HCT116 (cell line): ENCODE measurements around the gene TET2. TPM values are rescaled to one million over a fixed set of nuclear protein-coding genes. Genes with fewer than 3 reads are reported as not detected.

Experiments used
- ATAC-seq: fragments of 200-7000 bp; cut with Tn5 transposase; 2 replicates; pipeline ENCODE4 v1.9.1; 2020; ENCODE audit warnings: mild to moderate bottlenecking, moderate library complexity
- BruUV-seq: library from RNA; stranded (reverse); fragments of 400-500 nt; replicated peaks from 2 replicates; lab custom pipeline; 2021; lab: Mats Ljungman, UMichigan
- CTCF ChIA-PET: fragments of 300-600 bp; sonication (Branson Sonifier 250); formaldehyde crosslinking; loops from one replicate; lab custom pipeline; 2021; ENCODE audit warnings: antibody characterized with exemption; lab: Charles Lee
- POLR2A ChIA-PET: fragments of 300-600, 350-600 bp; sonication (Branson Sonifier 250); formaldehyde crosslinking; loops from one replicate; lab custom pipeline; 2021; ENCODE audit warnings: antibody characterized with exemption; lab: Charles Lee
- RAD21 ChIA-PET, 2 experiments: fragments of 300-600 bp; sonication (Branson Sonifier 250); formaldehyde crosslinking; loops; one replicate each; lab custom pipeline; 2023; ENCODE audit warnings: low total read pairs in 2 of 2; ENCODE audit not compliant: uncharacterized antibody in 2 of 2, unreplicated experiment in 2 of 2, low non-redundant PET in 1 of 2; lab: Charles Lee
- DNase-seq: peaks from one replicate; pipeline ENCODE4 v3.0.0-alpha.2; 2010; ENCODE audit warnings: low read depth, low spot score
- H2AFZ ChIP-seq: fragments of 200-600 bp; shearing (Covaris generic), sonication (generic); 2 replicates; pipeline ENCODE4 v1.6.1; 2017; ENCODE audit warnings: low read depth, mixed run types, mixed read lengths, antibody characterized with exemption, low read length; ENCODE audit not compliant: poor library complexity, severe bottlenecking
- H3K27ac ChIP-seq: 2 replicates; pipeline ENCODE4 v1.5.1; 2012; ENCODE audit warnings: low read depth, low read length
- H3K27me3 ChIP-seq: fragments of 200-600 bp; sonication (generic); 2 replicates; pipeline ENCODE4 v1.6.1; 2016; ENCODE audit warnings: mixed run types, low read length, mixed read lengths; ENCODE audit not compliant: insufficient read depth
- H3K36me3 ChIP-seq, 2 experiments: fragments of 200-500 bp in 1 of 2; fragments of 200-600 bp in 1 of 2; sonication (Bioruptor generic) in 1 of 2; sonication (generic) in 1 of 2; 2 replicates each; pipeline versions ENCODE4 v1.5.1 to v1.6.1; 2014 to 2016; ENCODE audit warnings: low read length in 2 of 2, inconsistent platforms in 1 of 2, mixed read lengths in 1 of 2, mixed run types in 1 of 2; ENCODE audit not compliant: insufficient read depth in 2 of 2, control insufficient read depth in 1 of 2
- H3K4me1 ChIP-seq, 2 experiments: fragments of 200-600 bp in 1 of 2; sonication (generic) in 1 of 2; 2 replicates each; pipeline versions ENCODE4 v1.5.1 to v1.6.1; 2012 to 2017; ENCODE audit warnings: low read length in 2 of 2, inconsistent platforms in 1 of 2, mild to moderate bottlenecking in 1 of 2, mixed read lengths in 1 of 2, mixed run types in 1 of 2, moderate library complexity in 1 of 2; ENCODE audit not compliant: insufficient read depth in 2 of 2, control insufficient read depth in 1 of 2
- H3K4me2 ChIP-seq: fragments of 200-600 bp; sonication (generic); 2 replicates; pipeline ENCODE4 v1.6.1; 2017; ENCODE audit warnings: mixed run types, low read length, mixed read lengths
- H3K4me3 ChIP-seq, 2 experiments: fragments of 200-600 bp in 1 of 2; sonication (generic) in 1 of 2; replicated peaks in 1 of 2; 2 replicates each; pipeline ENCODE4 v1.5.1; 2011 to 2016; ENCODE audit warnings: low read length in 2 of 2, control low read depth in 1 of 2, low read depth in 1 of 2, mild to moderate bottlenecking in 1 of 2, mixed read lengths in 1 of 2, mixed run types in 1 of 2
- H3K79me2 ChIP-seq: fragments of 200-600 bp; sonication (generic); 2 replicates; pipeline ENCODE4 v1.6.1; 2017; ENCODE audit warnings: mild to moderate bottlenecking, mixed run types, low read length, moderate library complexity, mixed read lengths; ENCODE audit not compliant: insufficient read depth
- H3K9ac ChIP-seq: fragments of 200-600 bp; sonication (generic); 2 replicates; pipeline ENCODE4 v1.6.1; 2016; ENCODE audit warnings: low read length, mixed read lengths
- H3K9me2 ChIP-seq: fragments of 200-600 bp; sonication (generic), shearing (Covaris generic); 2 replicates; pipeline ENCODE4 v1.6.1; 2017; ENCODE audit warnings: mixed run types, mild to moderate bottlenecking, moderate library complexity; ENCODE audit not compliant: insufficient read depth
- H3K9me3 ChIP-seq, 2 experiments: fragments of 200-500 bp in 1 of 2; fragments of 200-600 bp in 1 of 2; sonication (Bioruptor generic) in 1 of 2; sonication (generic) in 1 of 2; 2 replicates each; pipeline ENCODE4 v1.6.1; 2014 to 2017; ENCODE audit warnings: low read length in 2 of 2, mixed read lengths in 2 of 2, inconsistent platforms in 1 of 2, low read depth in 1 of 2, mild to moderate bottlenecking in 1 of 2, mixed run types in 1 of 2, moderate library complexity in 1 of 2; ENCODE audit not compliant: control insufficient read depth in 1 of 2, insufficient read depth in 1 of 2
- H4K20me1 ChIP-seq: fragments of 200-600 bp; sonication (generic), shearing (Covaris generic); 2 replicates; pipeline ENCODE4 v1.6.1; 2017; ENCODE audit warnings: mixed run types, mild to moderate bottlenecking, moderate library complexity; ENCODE audit not compliant: insufficient read depth
- CBX3 ChIP-seq: IDR thresholded peaks from 2 replicates; pipeline ENCODE4 v1.6.1; 2012; ENCODE audit warnings: low read depth
- EGR1 ChIP-seq: IDR thresholded peaks from 2 replicates; pipeline ENCODE4 v1.6.1; 2012; ENCODE audit warnings: low read depth
- ELF1 ChIP-seq: IDR thresholded peaks from 2 replicates; pipeline ENCODE4 v1.6.1; 2012; ENCODE audit warnings: low read depth, borderline replicate concordance
- FOSL1 ChIP-seq: IDR thresholded peaks from 2 replicates; pipeline ENCODE4 v1.6.1; 2012; ENCODE audit warnings: low read depth
- JUND ChIP-seq: IDR thresholded peaks from 2 replicates; pipeline ENCODE4 v1.6.1; 2012
- POLR2A ChIP-seq: IDR thresholded peaks from 2 replicates; pipeline ENCODE4 v1.7.0; 2011; ENCODE audit warnings: borderline replicate concordance; ENCODE audit not compliant: insufficient read depth, insufficient read length; ENCODE audit errors: extremely low read depth
- POLR2AphosphoS5 ChIP-seq: IDR thresholded peaks from 2 replicates; pipeline ENCODE4 v1.6.1; 2011; ENCODE audit warnings: mild to moderate bottlenecking, low read depth, low read length, moderate library complexity
- RAD21 ChIP-seq: IDR thresholded peaks from 2 replicates; pipeline ENCODE4 v1.6.1; 2012; ENCODE audit warnings: low read depth, mild to moderate bottlenecking
- SIN3A ChIP-seq: IDR thresholded peaks from 2 replicates; pipeline ENCODE4 v1.6.1; 2012; ENCODE audit warnings: low read depth
- SP1 ChIP-seq: IDR thresholded peaks from 2 replicates; pipeline ENCODE4 v1.6.1; 2012; ENCODE audit warnings: low read depth
- SRF ChIP-seq: IDR thresholded peaks from 2 replicates; pipeline ENCODE4 v1.6.1; 2012; ENCODE audit warnings: low read depth
- YY1 ChIP-seq: IDR thresholded peaks from 2 replicates; pipeline ENCODE4 v1.6.1; 2011; ENCODE audit warnings: low read length, low read depth, moderate library complexity, mild to moderate bottlenecking; ENCODE audit not compliant: insufficient replicate concordance; ENCODE audit errors: extremely low read depth
- ZBTB33 ChIP-seq: IDR thresholded peaks from 2 replicates; pipeline ENCODE4 v1.6.1; 2011; ENCODE audit warnings: mild to moderate bottlenecking, low read length, moderate library complexity; ENCODE audit not compliant: insufficient replicate concordance; ENCODE audit errors: extremely low read depth
- ZFX ChIP-seq: fragments of 450-650 bp; IDR thresholded peaks from 2 replicates; pipeline ENCODE4 v1.6.1; 2017
- ZNF274 ChIP-seq: fragments of 200-500 bp; sonication (Bioruptor generic); IDR thresholded peaks from 2 replicates; pipeline ENCODE4 v1.6.1; 2014; ENCODE audit warnings: mild to moderate bottlenecking, low read depth, low read length, inconsistent platforms
- intact Hi-C: fragments of 100-400 bp; cut with micrococcal nuclease; formaldehyde crosslinking; loops from 2 replicates; pipeline ENCODE4 v1.10.0; 2022
- total RNA-seq: library from RNA; stranded (reverse); gene quantifications from one replicate; pipeline ENCODE4 v1.2.1, GENCODE V29; 2021; ENCODE audit not compliant: unreplicated experiment
- TF ChIP-seq, protein P1 (sequence below), 3 experiments: fragments of 200-600 bp in 1 of 3; sonication (generic) in 1 of 3; IDR thresholded peaks in 2 of 3; conservative IDR thresholded peaks in 1 of 3; 2 replicates each; pipeline ENCODE4 v1.5.1; 2012 to 2017; ENCODE audit warnings: low read depth in 2 of 3, low read length in 2 of 3, antibody characterized with exemption in 1 of 3, borderline replicate concordance in 1 of 3, control low read depth in 1 of 3, mild to moderate bottlenecking in 1 of 3, mixed read lengths in 1 of 3, mixed run types in 1 of 3, moderate library complexity in 1 of 3; ENCODE audit not compliant: insufficient read depth in 1 of 3
- TF ChIP-seq, protein P2 (sequence below): IDR thresholded peaks from 2 replicates; pipeline ENCODE4 v1.6.1; 2012
- TF ChIP-seq, protein P3 (sequence below): IDR thresholded peaks from 2 replicates; pipeline ENCODE4 v1.6.1; 2012

The TET2 gene
- total RNA-seq, 1 experiment from 2014 or later, result 9.7 TPM

DNA sequence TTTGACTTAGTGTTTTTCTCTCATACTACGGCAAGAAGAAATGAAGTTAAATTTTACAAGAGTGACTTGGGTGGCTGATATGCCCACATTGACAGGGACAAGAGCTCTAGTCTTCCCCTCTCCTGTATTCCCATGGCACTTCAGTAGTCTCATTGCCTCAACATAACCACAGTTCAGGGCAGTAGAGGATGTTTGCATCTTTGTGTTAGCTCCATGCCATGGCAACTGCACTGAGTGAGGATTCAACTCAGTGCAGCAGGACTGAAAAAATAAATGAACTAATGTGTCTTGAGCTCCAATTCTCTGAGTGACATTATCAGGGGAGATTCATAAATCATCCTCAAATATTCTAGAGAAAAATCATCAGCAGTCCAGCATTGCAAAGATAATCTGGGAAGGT, 78.8 kb downstream of the TET2 start:
- Histone ChIP-seq H3K9ac (no peak overlapping the region), H3K27ac (no peak overlapping the region), H2AFZ (no peak overlapping the region), H3K4me3 (no peak overlapping the region), H3K9me3 (no peaks in the 10 kb centered on the region), H3K9me2 (no peaks in the 10 kb centered on the region; the same call in 1 of the 2 replicates), H3K4me2 (no peak overlapping the region)
- ATAC-seq, result no peak
- intact Hi-C loops, result no loop called here
- DNase-seq, result no peak
- TF ChIP-seq FOSL1 (no peak), ZFX (no peak)
- TF ChIP-seq, all 23 proteins: peak for 0
- RAD21 ChIA-PET, result no interaction called here
- Histone ChIP-seq H3K27me3 (no peaks in the 10 kb centered on the region), H4K20me1 (no peaks in the 10 kb centered on the region), H3K4me1 (no peaks in the 10 kb centered on the region), H3K79me2 (no peaks in the 10 kb centered on the region; the same call in 1 of the 2 replicates), H3K36me3 (no peaks in the 10 kb centered on the region)
- no TSS peak for BruUV-seq
- POLR2A ChIA-PET, result no interaction called here
- CTCF ChIA-PET, result no interaction called here

GRCh38 chr4:105227054-105227453, 80.4 kb downstream of the TET2 start:
- no peaks in the 10 kb centered on the region; the same call in 1 of the 2 replicates for H3K9me2 ChIP-seq
- no peak overlapping the region for H3K4me2 ChIP-seq
- H2AFZ ChIP-seq, result no peak overlapping the region
- CTCF ChIA-PET, result no interaction called here
- H3K9me3 ChIP-seq, result no peaks in the 10 kb centered on the region; a peak in 1 of 4 replicates
- H3K9ac ChIP-seq, result no peak overlapping the region
- no peaks in the 10 kb centered on the region for H3K27me3 ChIP-seq
- RAD21 ChIA-PET, result no interaction called here
- intact Hi-C loops, result no loop called here
- DNase-seq (no peak), ATAC-seq (no peak)
- no peaks in the 10 kb centered on the region for H3K4me1 ChIP-seq
- H3K4me3 ChIP-seq, result no peak overlapping the region
- no peaks in the 10 kb centered on the region for H3K79me2 ChIP-seq
- no TSS peak for BruUV-seq
- no peaks in the 10 kb centered on the region for H4K20me1 ChIP-seq
- no peak overlapping the region for H3K27ac ChIP-seq
- POLR2A ChIA-PET, result no interaction called here
- no peaks in the 10 kb centered on the region for H3K36me3 ChIP-seq
- TF ChIP-seq, protein P1, sequence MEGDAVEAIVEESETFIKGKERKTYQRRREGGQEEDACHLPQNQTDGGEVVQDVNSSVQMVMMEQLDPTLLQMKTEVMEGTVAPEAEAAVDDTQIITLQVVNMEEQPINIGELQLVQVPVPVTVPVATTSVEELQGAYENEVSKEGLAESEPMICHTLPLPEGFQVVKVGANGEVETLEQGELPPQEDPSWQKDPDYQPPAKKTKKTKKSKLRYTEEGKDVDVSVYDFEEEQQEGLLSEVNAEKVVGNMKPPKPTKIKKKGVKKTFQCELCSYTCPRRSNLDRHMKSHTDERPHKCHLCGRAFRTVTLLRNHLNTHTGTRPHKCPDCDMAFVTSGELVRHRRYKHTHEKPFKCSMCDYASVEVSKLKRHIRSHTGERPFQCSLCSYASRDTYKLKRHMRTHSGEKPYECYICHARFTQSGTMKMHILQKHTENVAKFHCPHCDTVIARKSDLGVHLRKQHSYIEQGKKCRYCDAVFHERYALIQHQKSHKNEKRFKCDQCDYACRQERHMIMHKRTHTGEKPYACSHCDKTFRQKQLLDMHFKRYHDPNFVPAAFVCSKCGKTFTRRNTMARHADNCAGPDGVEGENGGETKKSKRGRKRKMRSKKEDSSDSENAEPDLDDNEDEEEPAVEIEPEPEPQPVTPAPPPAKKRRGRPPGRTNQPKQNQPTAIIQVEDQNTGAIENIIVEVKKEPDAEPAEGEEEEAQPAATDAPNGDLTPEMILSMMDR (IDR thresholded peaks at IDR 0.05 in 2 of 3, conservative IDR thresholded peaks at IDR 0.05 in 1 of 3; ENCODE audit: borderline replicate concordance in 1 of 3, insufficient read depth in 1 of 3, low read depth in 2 of 3, low read length in 2 of 3), result no peak
- TF ChIP-seq SP1, result no peak
- TF ChIP-seq SRF, result no peak
- TF ChIP-seq ZBTB33, result no peak
- TF ChIP-seq, protein P2, sequence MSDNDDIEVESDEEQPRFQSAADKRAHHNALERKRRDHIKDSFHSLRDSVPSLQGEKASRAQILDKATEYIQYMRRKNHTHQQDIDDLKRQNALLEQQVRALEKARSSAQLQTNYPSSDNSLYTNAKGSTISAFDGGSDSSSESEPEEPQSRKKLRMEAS, result no peak
- TF ChIP-seq ZNF274, result no peak
- TF ChIP-seq POLR2A, result no peak
- no peak for TF ChIP-seq JUND
- no peak for TF ChIP-seq YY1
- no peak for TF ChIP-seq ELF1
- TF ChIP-seq SIN3A, result no peak
- TF ChIP-seq RAD21, result no peak
- TF ChIP-seq POLR2AphosphoS5, result no peak
- TF ChIP-seq FOSL1, result no peak
- TF ChIP-seq, protein P3, sequence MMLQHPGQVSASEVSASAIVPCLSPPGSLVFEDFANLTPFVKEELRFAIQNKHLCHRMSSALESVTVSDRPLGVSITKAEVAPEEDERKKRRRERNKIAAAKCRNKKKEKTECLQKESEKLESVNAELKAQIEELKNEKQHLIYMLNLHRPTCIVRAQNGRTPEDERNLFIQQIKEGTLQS, result no peak
- no peak for TF ChIP-seq EGR1
- TF ChIP-seq CBX3, result no peak
- TF ChIP-seq ZFX, result no peak
